K562 (cell line): Measurements from ENCODE around the gene CPSF2. TPM values are rescaled to one million over a fixed set of nuclear protein-coding genes. Genes with fewer than 3 reads are reported as not detected.

ENCODE experiments used
- BDP1 ChIP-seq: IDR thresholded peaks from 3 replicates; pipeline ENCODE4 v1.6.1; 2011; ENCODE audit not compliant: insufficient read length, insufficient read depth
- DDX20 ChIP-seq: fragments of 450-650 bp; IDR thresholded peaks from 2 replicates; pipeline ENCODE4 v1.6.1; 2016; ENCODE audit warnings: missing genetic modification characterization, low read depth, mild to moderate bottlenecking, missing compliant biosample characterization, moderate library complexity
- DNMT1 ChIP-seq: fragments of 450-650 bp; IDR thresholded peaks from 2 replicates; pipeline ENCODE4 v1.6.1; 2016; ENCODE audit warnings: antibody characterized with exemption, mild to moderate bottlenecking
- E2F3 ChIP-seq: fragments of 250-450 bp; sonication (Bioruptor Pico); IDR thresholded peaks from 2 replicates; pipeline ENCODE4 v1.4.0; 2020; ENCODE audit warnings: mild to moderate bottlenecking
- EP400 ChIP-seq: fragments of 450-650 bp; IDR thresholded peaks from 2 replicates; pipeline ENCODE4 v1.6.1; 2017; ENCODE audit warnings: antibody characterized with exemption, mild to moderate bottlenecking, moderate library complexity
- GMEB1 ChIP-seq: fragments of 250-450 bp; sonication (Bioruptor Pico); IDR thresholded peaks from 2 replicates; pipeline ENCODE4 v1.4.0; 2020; ENCODE audit warnings: mild to moderate bottlenecking
- MCM3 ChIP-seq: fragments of 450-650 bp; IDR thresholded peaks from 2 replicates; pipeline ENCODE4 v1.6.1; 2016
- MED1 ChIP-seq: sonication (generic); formaldehyde crosslinking; IDR thresholded peaks from 2 replicates; pipeline ENCODE4 v1.8.1; 2023; ENCODE audit warnings: missing genetic modification reagents, borderline replicate concordance
- NR2F6 ChIP-seq: fragments of 450-650 bp; formaldehyde crosslinking; IDR thresholded peaks from 2 replicates; pipeline ENCODE4 v1.4.0; 2020; ENCODE audit warnings: mild to moderate bottlenecking
- RB1 ChIP-seq: fragments of 450-650 bp; IDR thresholded peaks from 2 replicates; pipeline ENCODE4 v1.6.1; 2017; ENCODE audit warnings: low read depth, mild to moderate bottlenecking
- RFX5 ChIP-seq: IDR thresholded peaks from 2 replicates; pipeline ENCODE4 v1.6.1; 2011; ENCODE audit warnings: low read depth, mild to moderate bottlenecking, improper control_type of control experiment, low read length
- SAFB ChIP-seq: fragments of 200-400 bp; formaldehyde crosslinking; IDR thresholded peaks from 2 replicates; pipeline ENCODE4 v1.6.1; 2017; ENCODE audit warnings: low read depth, low read length, borderline replicate concordance
- SAFB2 ChIP-seq: fragments of 200-400 bp; formaldehyde crosslinking; IDR thresholded peaks from 2 replicates; pipeline ENCODE4 v1.6.1; 2018; ENCODE audit warnings: borderline replicate concordance, low read length, low read depth, moderate library complexity; ENCODE audit not compliant: severe bottlenecking
- SMARCB1 ChIP-seq: IDR thresholded peaks from 2 replicates; pipeline ENCODE4 v1.6.1; 2011; ENCODE audit warnings: improper control_type of control experiment, low read depth; ENCODE audit not compliant: insufficient read length
- SMARCE1 ChIP-seq: fragments of 450-650 bp; IDR thresholded peaks from 2 replicates; pipeline ENCODE4 v1.7.1; 2016; ENCODE audit warnings: mild to moderate bottlenecking
- STAT5B ChIP-seq: fragments of 250-450 bp; sonication (Bioruptor Pico); IDR thresholded peaks from 2 replicates; pipeline ENCODE4 v1.8.0; 2021; ENCODE audit warnings: mild to moderate bottlenecking, inconsistent platforms
- TAF7 ChIP-seq: fragments of 450-650 bp; IDR thresholded peaks from 2 replicates; pipeline ENCODE4 v1.6.1; 2016; ENCODE audit warnings: missing genetic modification characterization, missing compliant biosample characterization
- TGIF2 ChIP-seq: sonication (generic); formaldehyde crosslinking; IDR thresholded peaks from 2 replicates; pipeline ENCODE4 v1.8.1; 2022; ENCODE audit warnings: mild to moderate bottlenecking, missing genetic modification reagents, moderate library complexity
- USF1 ChIP-seq: sonication (generic); formaldehyde crosslinking; IDR thresholded peaks from 2 replicates; pipeline ENCODE4 v1.9.0; 2022; ENCODE audit warnings: mild to moderate bottlenecking, missing genetic modification reagents
- ZNF316 ChIP-seq: fragments of 450-650 bp; IDR thresholded peaks from 2 replicates; pipeline ENCODE4 v1.6.1; 2016
- ZNF41 ChIP-seq: fragments of 250-450 bp; sonication (Bioruptor Pico); conservative IDR thresholded peaks from 2 replicates; pipeline ENCODE4 v1.4.0; 2020; ENCODE audit warnings: mild to moderate bottlenecking
- ZNF655 ChIP-seq: fragments of 250-450 bp; sonication (Bioruptor Pico); IDR thresholded peaks from 2 replicates; pipeline ENCODE4 v1.5.0; 2021
- ZNF766 ChIP-seq: fragments of 200-800 bp; sonication (Bioruptor generic); conservative IDR thresholded peaks from 2 replicates; pipeline ENCODE4 v1.6.1; 2016; ENCODE audit warnings: missing genetic modification characterization, missing compliant biosample characterization
- ZNF785 ChIP-seq: fragments of 250-450 bp; sonication (Bioruptor Pico); IDR thresholded peaks from 2 replicates; pipeline ENCODE4 v1.4.0; 2020; ENCODE audit warnings: mild to moderate bottlenecking
- polyA plus RNA-seq, 8 experiments: library from polyadenylated mRNA; depleted of rRNA in 4 of 8; stranded (reverse) in 5 of 8; unstranded in 3 of 8; fragments of >200 nt; fragmentation: Nextera tagmentation in 2 of 8; fragmentation: Illumina TruSeq in 1 of 8; extraction: Ambion mirVana in 2 of 8; extraction: Trizol in 1 of 8; gene quantifications; 2 replicates each; pipeline versions ENCODE4 v1.2.1 to v1.2.3, GENCODE V29; 2011 to 2014; ENCODE audit warnings: inconsistent platforms in 1 of 8, missing spikeins in 1 of 8
- total RNA-seq, 7 experiments: library from RNA; depleted of rRNA in 6 of 7; stranded (reverse); fragments of >200 nt in 6 of 7; fragmentation: Illumina TruSeq in 2 of 7; extraction: Trizol in 2 of 7; gene quantifications; 2 replicates each; pipeline versions ENCODE4 v1.2.1 to v1.2.3, GENCODE V29; 2011 to 2021; ENCODE audit warnings: low replicate concordance in 1 of 7
- TF ChIP-seq, protein P1 (sequence below): fragments of 450-650 bp; IDR thresholded peaks from 2 replicates; pipeline ENCODE4 v1.6.1; 2014; ENCODE audit warnings: low read depth, mild to moderate bottlenecking, moderate library complexity, borderline replicate concordance
- TF ChIP-seq, protein P2 (sequence below): sonication (generic); IDR thresholded peaks from 2 replicates; pipeline ENCODE4 v1.6.1; 2016

Gene CPSF2
- total and polyA plus RNA-seq, 9 of the 15 experiments (the other 6 are each of a cell fraction or from before 2014, with no cell fraction given), result 20.8 to 71.3 (median 49.0) TPM

GRCh38 chr14:92121670-92122350 is at the start of gene CPSF2, which contains the start of gene NDUFB1 (continued):
- TF ChIP-seq, protein P1, sequence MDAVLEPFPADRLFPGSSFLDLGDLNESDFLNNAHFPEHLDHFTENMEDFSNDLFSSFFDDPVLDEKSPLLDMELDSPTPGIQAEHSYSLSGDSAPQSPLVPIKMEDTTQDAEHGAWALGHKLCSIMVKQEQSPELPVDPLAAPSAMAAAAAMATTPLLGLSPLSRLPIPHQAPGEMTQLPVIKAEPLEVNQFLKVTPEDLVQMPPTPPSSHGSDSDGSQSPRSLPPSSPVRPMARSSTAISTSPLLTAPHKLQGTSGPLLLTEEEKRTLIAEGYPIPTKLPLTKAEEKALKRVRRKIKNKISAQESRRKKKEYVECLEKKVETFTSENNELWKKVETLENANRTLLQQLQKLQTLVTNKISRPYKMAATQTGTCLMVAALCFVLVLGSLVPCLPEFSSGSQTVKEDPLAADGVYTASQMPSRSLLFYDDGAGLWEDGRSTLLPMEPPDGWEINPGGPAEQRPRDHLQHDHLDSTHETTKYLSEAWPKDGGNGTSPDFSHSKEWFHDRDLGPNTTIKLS, result no peak
- no peak for TF ChIP-seq NR2F6
- no peak for TF ChIP-seq ZNF41
- no peak for TF ChIP-seq ZNF766
- TF ChIP-seq EP400, result peak; percentile 77
- no peak for TF ChIP-seq MED1
- no peak for TF ChIP-seq SAFB
- TF ChIP-seq RB1, result 0 out of 2 replicates have a peak, but pooled peaks have one; percentile 56
- TF ChIP-seq RFX5, result no peak
- no peak for TF ChIP-seq STAT5B (CRISPR knock-in tag)
- TF ChIP-seq USF1 (CRISPR knock-in tag), result peak; percentile 47
- TF ChIP-seq SMARCB1, result no peak
- TF ChIP-seq ZNF655, result no peak
- TF ChIP-seq GMEB1 (CRISPR knock-in tag), result no peak
- no peak for TF ChIP-seq E2F3 (CRISPR knock-in tag)
- no peak for TF ChIP-seq MCM3
- TF ChIP-seq DNMT1, result no peak
- TF ChIP-seq TAF7 (tag), result peak; percentile 98
- no peak for TF ChIP-seq SAFB2
- TF ChIP-seq BDP1, result no peak
- TF ChIP-seq ZNF785 (CRISPR knock-in tag), result no peak
- TF ChIP-seq TGIF2, result no peak
- TF ChIP-seq ZNF316, result no peak; the same call in 1 of the 2 replicates
- TF ChIP-seq DDX20 (tag), result no peak
- no peak for TF ChIP-seq SMARCE1
- TF ChIP-seq, protein P2, sequence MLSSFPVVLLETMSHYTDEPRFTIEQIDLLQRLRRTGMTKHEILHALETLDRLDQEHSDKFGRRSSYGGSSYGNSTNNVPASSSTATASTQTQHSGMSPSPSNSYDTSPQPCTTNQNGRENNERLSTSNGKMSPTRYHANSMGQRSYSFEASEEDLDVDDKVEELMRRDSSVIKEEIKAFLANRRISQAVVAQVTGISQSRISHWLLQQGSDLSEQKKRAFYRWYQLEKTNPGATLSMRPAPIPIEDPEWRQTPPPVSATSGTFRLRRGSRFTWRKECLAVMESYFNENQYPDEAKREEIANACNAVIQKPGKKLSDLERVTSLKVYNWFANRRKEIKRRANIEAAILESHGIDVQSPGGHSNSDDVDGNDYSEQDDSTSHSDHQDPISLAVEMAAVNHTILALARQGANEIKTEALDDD, result no peak
